Glomerular visceral epithelial cell (primary cell): ENCODE measurements around the gene GPR142.

ENCODE experiments used
- DNase-seq: peaks from one replicate; pipeline ENCODE4 v3.0.0-alpha.2; 2016; ENCODE audit errors: extremely low spot score

GPR142 gene

GRCh38 chr17:74367206-74367605, at the start of gene GPR142:
Gene GPR142 (plus strand): TSS chr17:74367506. CDS start chr17:74369541, 2,035 bp downstream.
- DNase-seq: no peak

- DNase-seq: no peak
These were observed 48.9 kb upstream of the GPR142 start for GRCh38 chr17:74318391-74318790.

- no peak for DNase-seq
These were observed 42.8 kb upstream of the GPR142 start for GRCh38 chr17:74324521-74324920.

- no peak for DNase-seq
These were observed 41.9 kb upstream of the GPR142 start for GRCh38 chr17:74325376-74325742.

GRCh38 chr17:74325743-74326379, 41.4 kb upstream of the GPR142 start, which contains the start of gene KIF19:
Gene KIF19 (plus strand): TSS chr17:74326226. CDS start chr17:74326350, 124 bp downstream.
- no peak for DNase-seq

GRCh38 chr17:74326506-74326905, 40.8 kb upstream of the GPR142 start:
- no peak for DNase-seq

GRCh38 chr17:74328487-74328886, 38.8 kb upstream of the GPR142 start:
- DNase-seq: no peak

GRCh38 chr17:74329378-74329777, 37.9 kb upstream of the GPR142 start:
- DNase-seq: no peak

- no peak for DNase-seq
These were observed 36.9 kb upstream of the GPR142 start for GRCh38 chr17:74330446-74330845.

GRCh38 chr17:74332017-74332650, 35.2 kb upstream of the GPR142 start:
- no peak for DNase-seq

GRCh38 chr17:74332763-74333283, 34.5 kb upstream of the GPR142 start:
- DNase-seq: no peak

GRCh38 chr17:74334393-74335039, 32.8 kb upstream of the GPR142 start:
- no peak for DNase-seq

GRCh38 chr17:74335529-74336062, 31.7 kb upstream of the GPR142 start:
- no peak for DNase-seq

- DNase-seq: no peak
These were observed 31.0 kb upstream of the GPR142 start for GRCh38 chr17:74336307-74336706.

- DNase-seq: no peak
These were observed 29.3 kb upstream of the GPR142 start for GRCh38 chr17:74337834-74338500.

GRCh38 chr17:74339537-74340195, 27.6 kb upstream of the GPR142 start:
- no peak for DNase-seq

- DNase-seq: no peak
These were observed 26.8 kb upstream of the GPR142 start for GRCh38 chr17:74340470-74341023.

GRCh38 chr17:74342224-74342623, 25.1 kb upstream of the GPR142 start:
- no peak for DNase-seq

GRCh38 chr17:74343121-74343520, 24.2 kb upstream of the GPR142 start:
- no peak for DNase-seq

GRCh38 chr17:74343526-74344284, 23.6 kb upstream of the GPR142 start:
- DNase-seq: no peak
